GM19193 (cell line): ENCODE data around the gene FAM107A.

Experiments used
- POLR2A ChIP-seq: IDR thresholded peaks from 4 replicates; pipeline ENCODE4 v1.6.1; 2011; ENCODE audit not compliant: insufficient read depth, insufficient read length; ENCODE audit errors: extremely low read depth

Gene FAM107A

GRCh38 chr3:58606693-58607092 lies 29.5 kb upstream of the FAM107A start:
- TF ChIP-seq POLR2A: no peak

DNA sequence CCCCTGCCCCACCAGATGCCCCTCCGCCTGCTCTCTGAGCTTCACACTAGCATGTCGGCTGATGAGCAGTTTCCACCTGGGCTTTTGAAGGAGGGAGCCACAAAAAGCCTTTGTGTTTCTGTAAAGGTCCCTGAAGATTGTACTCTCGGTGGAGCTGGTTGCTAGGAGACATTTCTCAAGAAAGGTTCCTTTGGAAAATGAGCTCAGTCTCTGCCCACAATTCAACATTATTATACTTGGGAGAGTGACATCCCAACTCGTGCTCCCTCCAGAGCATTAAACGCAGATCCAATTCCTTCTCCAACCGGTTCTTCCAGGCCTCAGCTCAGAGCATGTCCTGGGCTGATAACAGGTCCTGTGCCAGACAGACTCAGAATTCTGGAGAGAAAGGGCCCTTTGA lies 26.8 kb upstream of the FAM107A start:
- no peak for TF ChIP-seq POLR2A

GRCh38 chr3:58603606-58604005 lies 26.4 kb upstream of the FAM107A start:
- no peak for TF ChIP-seq POLR2A

DNA sequence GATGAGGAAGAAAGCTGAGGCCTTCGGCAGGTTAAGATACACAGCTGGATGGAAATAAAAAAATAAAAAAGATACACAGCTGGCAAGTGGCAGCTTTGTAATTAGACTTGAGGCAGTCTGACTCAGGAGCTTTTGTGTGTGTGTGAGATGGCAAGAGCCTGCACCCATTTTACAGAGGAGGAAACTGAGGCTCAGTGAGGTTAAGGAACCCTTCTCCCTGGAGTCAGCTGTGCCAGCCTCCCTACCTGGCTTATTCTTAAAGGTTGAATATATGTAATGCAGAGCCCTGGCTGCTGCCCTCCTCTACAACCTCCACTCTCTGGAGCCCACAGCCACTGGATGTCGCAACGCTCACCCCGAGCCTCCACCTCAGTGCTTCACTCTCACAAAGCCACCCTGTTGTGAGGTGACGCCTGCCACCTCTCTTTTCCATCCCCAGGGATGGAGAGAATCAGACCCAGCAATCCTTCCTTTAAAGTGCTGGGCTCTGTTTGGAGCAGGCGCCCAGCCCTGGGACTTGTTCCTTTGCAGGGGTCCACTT lies 20.6 kb upstream of the FAM107A start:
- TF ChIP-seq POLR2A: no peak

DNA sequence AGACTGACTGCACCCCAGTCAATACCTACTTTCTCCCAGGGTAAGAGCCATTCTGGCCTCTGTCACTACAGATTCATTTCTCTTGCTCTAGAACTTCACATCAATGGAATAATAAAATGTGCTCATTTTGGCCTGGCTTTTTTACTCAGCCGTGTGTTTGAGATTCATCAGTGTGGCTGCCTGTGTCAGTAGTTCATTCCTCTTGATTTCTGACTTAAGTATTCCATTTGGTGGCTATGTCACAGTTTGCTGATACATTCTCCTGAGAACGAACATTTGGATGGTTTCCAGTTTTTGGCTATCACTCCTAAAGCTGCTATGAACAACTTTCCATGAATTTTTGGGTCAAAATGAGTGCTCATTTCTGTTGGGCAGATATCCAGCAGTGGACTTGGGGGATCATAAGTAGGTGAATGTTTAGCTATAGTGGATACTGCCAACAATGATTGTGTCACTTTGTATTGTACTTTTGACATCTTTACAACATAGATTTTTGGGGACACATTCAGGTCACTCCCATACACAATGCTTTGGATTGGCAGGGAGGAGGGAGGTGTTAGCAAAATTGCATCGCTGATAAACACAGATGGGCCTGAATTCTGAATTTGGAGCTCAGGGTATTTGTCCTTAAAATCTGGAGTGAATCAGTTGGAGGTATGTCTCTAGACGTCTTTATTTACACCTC lies 19.8 kb upstream of the FAM107A start:
- TF ChIP-seq POLR2A: no peak

DNA sequence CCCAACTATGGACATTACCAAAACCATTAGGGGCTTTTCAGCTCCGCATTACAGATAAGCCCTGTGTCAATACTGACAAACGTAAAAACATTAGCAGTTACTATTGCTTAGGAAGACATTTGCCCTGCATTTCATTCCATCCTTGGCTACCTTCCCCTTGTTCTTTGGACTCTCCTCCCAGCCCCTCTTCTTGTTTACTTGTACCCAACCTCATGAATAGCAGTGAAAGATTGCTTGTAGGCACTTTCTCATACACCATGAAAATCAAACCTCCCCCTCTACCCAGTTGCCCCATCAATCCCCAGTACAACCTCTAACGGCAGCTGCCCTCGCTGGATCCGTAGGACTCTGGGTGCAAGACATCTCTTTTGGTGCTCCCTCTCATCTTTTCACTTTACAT lies 16.9 kb upstream of the FAM107A start:
- no peak for TF ChIP-seq POLR2A

GRCh38 chr3:58591517-58592510 lies 14.6 kb upstream of the FAM107A start:
- no peak for TF ChIP-seq POLR2A

- TF ChIP-seq POLR2A: no peak
Observed at GRCh38 chr3:58588030-58588614, 10.9 kb upstream of the FAM107A start.

DNA sequence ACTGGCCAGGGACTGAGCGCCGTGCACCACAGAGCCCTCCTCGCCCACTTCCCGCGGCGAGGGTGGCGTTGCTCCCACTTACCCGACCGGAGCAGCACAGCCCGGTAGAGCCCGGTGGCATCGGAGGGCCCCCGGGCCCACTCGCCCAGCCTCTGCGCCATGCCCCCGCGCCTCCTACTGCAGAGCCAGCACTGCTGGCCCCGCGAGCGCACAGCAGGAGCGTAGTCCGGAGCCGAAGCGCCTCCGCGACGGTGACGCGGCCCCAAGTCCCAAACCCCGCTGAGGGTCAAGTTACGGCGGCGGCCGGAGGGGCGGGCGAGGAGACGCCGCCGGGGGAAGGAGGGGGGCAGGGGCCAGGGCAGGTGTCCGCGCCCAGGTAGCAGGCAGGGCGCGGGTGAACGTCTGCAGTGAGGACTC lies 9.6 kb upstream of the FAM107A start:
- no peak for TF ChIP-seq POLR2A

DNA sequence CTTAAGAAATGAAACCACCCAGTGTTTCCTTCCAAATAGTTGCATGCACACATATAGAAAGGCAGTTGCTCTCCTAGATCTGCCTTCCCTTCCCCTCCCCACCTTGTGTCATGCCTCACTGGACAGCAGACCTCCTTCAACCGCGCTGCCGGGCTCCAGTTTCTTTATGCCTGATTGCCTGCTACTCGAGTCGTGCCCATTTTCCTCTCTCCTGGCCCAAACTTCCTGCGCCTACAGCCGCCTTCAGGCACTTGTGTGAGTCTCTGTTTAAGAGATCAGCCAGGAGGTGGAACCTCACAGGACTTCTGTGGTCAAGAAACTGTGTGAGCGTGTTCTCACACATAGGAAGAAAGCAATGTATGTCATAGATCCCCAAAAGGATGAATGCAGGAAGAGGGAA lies 8.8 kb upstream of the FAM107A start:
- no peak for TF ChIP-seq POLR2A

DNA sequence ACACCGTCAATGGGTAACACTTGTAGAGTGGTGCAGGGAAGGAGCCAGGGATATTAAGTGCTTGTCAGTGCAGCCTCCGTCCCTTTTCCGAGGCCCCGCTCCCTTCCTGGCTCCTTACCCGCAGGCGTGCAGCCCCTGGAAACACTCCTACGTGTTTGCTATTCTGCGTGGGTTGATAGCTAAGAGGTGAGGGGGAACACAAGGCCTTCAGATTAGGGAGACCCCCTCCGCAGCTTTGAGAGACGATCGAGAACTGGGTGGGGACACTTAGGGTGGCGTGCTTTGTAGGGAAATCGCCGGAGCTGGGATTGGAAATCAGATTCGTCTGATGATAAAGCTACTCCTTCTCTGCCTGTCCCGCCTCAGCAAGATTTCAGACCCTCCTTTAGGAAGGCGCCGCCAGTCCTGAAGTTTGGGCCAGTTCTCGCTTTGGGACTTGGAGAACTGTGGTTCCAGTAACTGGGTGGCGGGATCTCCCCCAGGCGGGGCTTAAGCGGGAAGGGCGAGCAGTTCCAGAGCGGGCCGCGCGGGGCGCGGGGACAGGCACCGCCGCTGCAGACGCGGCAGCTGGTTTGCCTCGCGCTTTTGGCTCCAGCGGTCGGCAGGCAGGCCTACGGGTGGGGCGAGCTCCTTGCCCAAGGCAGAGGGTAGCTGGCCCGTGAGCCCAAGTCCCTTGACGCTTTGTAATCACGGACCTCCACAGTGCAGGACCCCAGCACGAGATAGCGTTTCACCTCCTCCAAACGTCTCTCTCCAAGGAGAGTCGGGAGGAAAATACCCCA lies 8.0 kb upstream of the FAM107A start:
- no peak for TF ChIP-seq POLR2A

- no peak for TF ChIP-seq POLR2A
Observed at GRCh38 chr3:58584690-58585004, 7.5 kb upstream of the FAM107A start.

GRCh38 chr3:58581328-58582091 lies 4.3 kb upstream of the FAM107A start:
- no peak for TF ChIP-seq POLR2A

DNA sequence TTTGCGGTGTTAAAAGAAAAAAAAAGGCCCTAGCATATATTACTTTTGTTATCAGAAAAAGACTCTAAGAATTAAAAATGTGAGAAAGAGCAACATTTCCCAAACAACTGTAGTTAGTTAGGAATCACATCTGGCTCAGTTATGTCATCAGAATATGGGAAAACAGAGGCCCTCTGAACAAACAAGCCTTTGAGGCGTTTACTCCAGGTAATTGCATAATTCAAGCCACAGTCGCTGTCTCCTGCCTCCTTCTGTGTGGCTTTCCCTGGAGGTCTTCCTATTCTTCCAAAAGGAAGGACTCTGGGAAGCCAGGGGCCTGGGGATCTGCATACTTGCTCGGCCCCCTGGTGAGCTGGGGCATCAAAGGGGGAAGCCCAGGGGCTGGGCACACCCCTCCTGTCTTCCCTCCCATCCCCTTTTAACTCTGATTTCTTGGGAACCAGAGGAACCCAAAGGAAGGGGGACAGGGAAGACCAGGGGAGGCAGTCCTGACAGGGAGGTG lies 3.7 kb upstream of the FAM107A start:
- no peak for TF ChIP-seq POLR2A
